HG03354 (cell line): ENCODE results near the gene PLBD2.

Experiments used
- ATAC-seq: cut with Tn5 transposase; IDR thresholded peaks from one replicate; pipeline ENCODE4 v1.9.1; 2021; ENCODE audit warnings: mild to moderate bottlenecking; ENCODE audit not compliant: unreplicated experiment, poor library complexity, severe bottlenecking

The PLBD2 gene

GRCh38 chr12:113358381-113359132 is at the start of gene PLBD2:
Gene PLBD2, plus strand, starts transcription at chr12:113358587. Its CDS starts 14 bp downstream, at chr12:113358601.
- ATAC-seq: peak; percentile 94

GRCh38 chr12:113310489-113310888 is 47.9 kb upstream of the PLBD2 start:
- no peak for ATAC-seq

- ATAC-seq: no peak
These were observed 44.3 kb upstream of the PLBD2 start for GRCh38 chr12:113314121-113314529.

GRCh38 chr12:113315358-113315757 is 43.0 kb upstream of the PLBD2 start:
- no peak for ATAC-seq

GRCh38 chr12:113316155-113316554 is 42.2 kb upstream of the PLBD2 start:
- no peak for ATAC-seq

GRCh38 chr12:113317122-113317521 is 41.3 kb upstream of the PLBD2 start:
- no peak for ATAC-seq

GRCh38 chr12:113318046-113318656 is 40.2 kb upstream of the PLBD2 start:
- no peak for ATAC-seq

GRCh38 chr12:113318900-113319628 is 39.3 kb upstream of the PLBD2 start:
- ATAC-seq: no peak

- no peak for ATAC-seq
These were observed 38.0 kb upstream of the PLBD2 start for GRCh38 chr12:113320401-113320800.

- ATAC-seq: no peak
These were observed 36.0 kb upstream of the PLBD2 start for GRCh38 chr12:113322343-113322742.

GRCh38 chr12:113325916-113326315 is 32.5 kb upstream of the PLBD2 start:
- ATAC-seq: no peak

GRCh38 chr12:113326775-113327395 is 31.5 kb upstream of the PLBD2 start:
- no peak for ATAC-seq

GRCh38 chr12:113328368-113328889 is 30.0 kb upstream of the PLBD2 start:
- ATAC-seq: no peak

GRCh38 chr12:113329022-113329790 is 29.2 kb upstream of the PLBD2 start:
- ATAC-seq: no peak

- ATAC-seq: no peak
These were observed 28.5 kb upstream of the PLBD2 start for GRCh38 chr12:113329791-113330417.

- ATAC-seq: no peak
These were observed 27.9 kb upstream of the PLBD2 start for GRCh38 chr12:113330505-113330904.

GRCh38 chr12:113332688-113333417 is 25.5 kb upstream of the PLBD2 start:
- no peak for ATAC-seq

GRCh38 chr12:113333418-113333750 is 25.0 kb upstream of the PLBD2 start:
- no peak for ATAC-seq
